Retinal pigment epithelial cell (primary cell): ENCODE data around the gene COPB2.

ENCODE experiments used
- DNase-seq: peaks from one replicate; pipeline ENCODE4 v3.0.0-alpha.2; 2010; ENCODE audit warnings: low read depth
- H3K4me3 ChIP-seq: 2 replicates; pipeline ENCODE4 v1.5.1; 2011; ENCODE audit warnings: mild to moderate bottlenecking, low read length, control low read depth, moderate library complexity
- TF ChIP-seq, protein P1 (sequence below): conservative IDR thresholded peaks from 2 replicates; pipeline ENCODE4 v1.5.1; 2011; ENCODE audit warnings: low read depth, low read length, control low read depth, inconsistent platforms

The COPB2 gene

DNA sequence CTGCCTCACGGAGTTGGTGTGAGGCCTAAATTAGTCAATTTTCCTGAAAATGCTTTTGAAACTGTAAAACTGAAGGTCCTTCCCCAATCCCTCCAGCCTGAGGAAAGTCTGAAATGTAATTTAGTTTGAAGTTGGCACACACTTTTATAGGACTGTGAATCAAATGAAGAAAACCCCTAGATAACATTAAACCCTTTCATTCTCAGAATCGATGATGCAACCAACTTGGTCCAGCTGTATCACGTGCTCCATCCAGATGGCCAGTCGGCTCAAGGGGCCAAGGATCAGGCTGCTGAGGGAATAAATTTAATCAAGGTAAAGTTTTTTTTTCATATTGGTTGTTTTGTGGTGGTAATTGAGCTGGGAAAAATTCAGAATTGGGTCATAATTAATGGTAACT, 34.0 kb downstream of the COPB2 start:
- H3K4me3 ChIP-seq, result no peak overlapping the region
- no peak for DNase-seq
- TF ChIP-seq, protein P1, sequence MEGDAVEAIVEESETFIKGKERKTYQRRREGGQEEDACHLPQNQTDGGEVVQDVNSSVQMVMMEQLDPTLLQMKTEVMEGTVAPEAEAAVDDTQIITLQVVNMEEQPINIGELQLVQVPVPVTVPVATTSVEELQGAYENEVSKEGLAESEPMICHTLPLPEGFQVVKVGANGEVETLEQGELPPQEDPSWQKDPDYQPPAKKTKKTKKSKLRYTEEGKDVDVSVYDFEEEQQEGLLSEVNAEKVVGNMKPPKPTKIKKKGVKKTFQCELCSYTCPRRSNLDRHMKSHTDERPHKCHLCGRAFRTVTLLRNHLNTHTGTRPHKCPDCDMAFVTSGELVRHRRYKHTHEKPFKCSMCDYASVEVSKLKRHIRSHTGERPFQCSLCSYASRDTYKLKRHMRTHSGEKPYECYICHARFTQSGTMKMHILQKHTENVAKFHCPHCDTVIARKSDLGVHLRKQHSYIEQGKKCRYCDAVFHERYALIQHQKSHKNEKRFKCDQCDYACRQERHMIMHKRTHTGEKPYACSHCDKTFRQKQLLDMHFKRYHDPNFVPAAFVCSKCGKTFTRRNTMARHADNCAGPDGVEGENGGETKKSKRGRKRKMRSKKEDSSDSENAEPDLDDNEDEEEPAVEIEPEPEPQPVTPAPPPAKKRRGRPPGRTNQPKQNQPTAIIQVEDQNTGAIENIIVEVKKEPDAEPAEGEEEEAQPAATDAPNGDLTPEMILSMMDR, result no peak

- DNase-seq, result no peak
- TF ChIP-seq, protein P1, result no peak
- H3K4me3 ChIP-seq, result no peak overlapping the region
Measured at GRCh38 chr3:139354661-139355060, 34.8 kb downstream of the COPB2 start.

- TF ChIP-seq, protein P1, result peak; percentile 92
Measured at GRCh38 chr3:139353920-139354556, 35.4 kb downstream of the COPB2 start.

GRCh38 chr3:139346771-139347170, 42.7 kb downstream of the COPB2 start:
- H3K4me3 ChIP-seq, result no peak overlapping the region
- DNase-seq, result no peak
- TF ChIP-seq, protein P1, result no peak

More at GRCh38 chr3:139353920-139354556, 35.4 kb downstream of the COPB2 start:
- DNase-seq, result peak; percentile 25
- no peak overlapping the region for H3K4me3 ChIP-seq

- TF ChIP-seq, protein P1, result no peak
- DNase-seq, result peak; percentile 71
- peak within 1 kb of the TSS; percentile 73 for H3K4me3 ChIP-seq
Measured at GRCh38 chr3:139343895-139344856, 45.3 kb downstream of the COPB2 start, which contains the start of gene MRPS22. TSS of gene MRPS22 (plus strand) at chr3:139344020. CDS start at chr3:139344027, 7 bp downstream.

- DNase-seq, result peak; percentile 34
- TF ChIP-seq, protein P1, result no peak
- no peak overlapping the region for H3K4me3 ChIP-seq
Measured at GRCh38 chr3:139342054-139342453, 47.4 kb downstream of the COPB2 start.
